ENCODE measurements around the gene HBEGF. TPM values are rescaled to one million over a fixed set of nuclear protein-coding genes. Genes with fewer than 3 reads are reported as not detected.

The HBEGF gene
- total RNA-seq, 1 donor from 2014 or later, result 21.9 TPM

DNA sequence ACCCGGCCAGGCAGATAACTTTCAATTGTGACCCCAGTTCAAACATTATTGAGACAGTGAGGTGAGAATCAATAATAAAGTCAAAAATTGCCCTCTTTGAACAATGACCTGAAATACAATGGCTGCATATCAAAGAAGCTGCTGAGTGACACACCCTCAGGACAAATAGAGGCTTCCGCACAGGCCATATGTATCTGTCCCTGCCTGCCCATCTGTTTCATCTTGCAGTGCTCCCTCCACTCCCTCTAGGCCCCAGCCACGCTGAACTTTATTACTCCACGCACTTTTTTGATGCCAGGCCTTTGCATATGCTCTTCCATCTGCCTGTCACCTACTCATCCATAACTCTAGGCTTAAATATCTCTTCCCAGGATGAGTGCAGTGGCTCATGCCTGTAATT, 27.6 kb downstream of the HBEGF start:
- Mint-ChIP-seq H3K36me3 (ENCODE audit: low read depth) (no peaks in the 10 kb centered on the region), H3K4me3 (no peak overlapping the region), H3K9me3 (peaks cover 8% of the 10 kb centered on the region), H3K27ac (no peak overlapping the region), H3K27me3 (peaks cover 6% of the 10 kb centered on the region), H3K4me1 (peaks cover 2% of the 10 kb centered on the region)
- intact Hi-C loops (cut with micrococcal nuclease), result no loop called here
- no peak for DNase-seq

GRCh38 chr5:140317859-140318258, 28.5 kb downstream of the HBEGF start:
- Mint-ChIP-seq H3K9me3 (peaks cover 8% of the 10 kb centered on the region), H3K36me3 (ENCODE audit: low read depth) (no peaks in the 10 kb centered on the region), H3K27ac (no peak overlapping the region), H3K27me3 (peaks cover 6% of the 10 kb centered on the region), H3K4me3 (no peak overlapping the region), H3K4me1 (peaks cover 3% of the 10 kb centered on the region)
- DNase-seq, result no peak
- intact Hi-C loops (cut with micrococcal nuclease), result no loop called here

- DNase-seq, result no peak
- intact Hi-C loops (cut with micrococcal nuclease), result no loop called here
- Mint-ChIP-seq H3K4me3 (no peak overlapping the region), H3K27me3 (peaks cover 9% of the 10 kb centered on the region), H3K4me1 (peaks cover 12% of the 10 kb centered on the region), H3K9me3 (no peaks in the 10 kb centered on the region), H3K27ac (no peak overlapping the region), H3K36me3 (ENCODE audit: low read depth) (no peaks in the 10 kb centered on the region)
Measured at GRCh38 chr5:140312791-140313189, 33.6 kb downstream of the HBEGF start.

- no peak overlapping the region for H3K27ac Mint-ChIP-seq
- DNase-seq, result no peak
- H3K4me1 Mint-ChIP-seq, result peaks cover 12% of the 10 kb centered on the region
- no peaks in the 10 kb centered on the region for H3K36me3 Mint-ChIP-seq (ENCODE audit: low read depth)
- H3K9me3 Mint-ChIP-seq, result no peaks in the 10 kb centered on the region
- H3K27me3 Mint-ChIP-seq, result peaks cover 8% of the 10 kb centered on the region
- intact Hi-C loops (cut with micrococcal nuclease), result no loop called here
- H3K4me3 Mint-ChIP-seq, result peak overlapping the region; percentile 1
Measured at GRCh38 chr5:140312067-140312790, 34.2 kb downstream of the HBEGF start.

- Mint-ChIP-seq H3K27ac (no peak overlapping the region), H3K9me3 (no peaks in the 10 kb centered on the region), H3K4me3 (no peak overlapping the region), H3K27me3 (peaks cover 9% of the 10 kb centered on the region), H3K4me1 (peaks cover 12% of the 10 kb centered on the region), H3K36me3 (ENCODE audit: low read depth) (no peaks in the 10 kb centered on the region)
- no peak for DNase-seq
- intact Hi-C loops (cut with micrococcal nuclease), result no loop called here
Measured at GRCh38 chr5:140311011-140311467, 35.4 kb downstream of the HBEGF start.

DNA sequence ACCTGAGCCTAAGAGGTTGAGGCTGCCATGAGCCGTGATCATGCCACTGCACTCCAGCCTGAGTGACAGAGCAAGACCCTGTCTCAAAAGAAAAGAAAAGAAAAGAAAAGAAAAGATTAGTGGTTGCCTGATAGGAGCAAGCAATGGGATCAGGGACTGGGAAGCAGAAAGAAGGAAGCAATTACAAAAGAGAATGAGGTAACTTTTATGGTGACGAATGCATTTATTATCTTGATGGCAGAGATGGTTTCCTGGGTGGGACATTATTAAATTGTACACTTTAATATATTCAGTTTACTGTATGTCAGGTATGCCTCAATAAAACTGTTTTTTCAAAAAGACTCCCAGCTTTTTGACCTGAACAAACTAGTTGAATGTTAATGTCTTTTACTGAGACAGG, 36.0 kb downstream of the HBEGF start:
- H3K27me3 Mint-ChIP-seq, result peaks cover 9% of the 10 kb centered on the region
- H3K4me1 Mint-ChIP-seq, result peaks cover 12% of the 10 kb centered on the region
- intact Hi-C loops (cut with micrococcal nuclease), result no loop called here
- no peak for DNase-seq
- H3K27ac Mint-ChIP-seq, result no peak overlapping the region
- no peak overlapping the region for H3K4me3 Mint-ChIP-seq
- no peaks in the 10 kb centered on the region for H3K36me3 Mint-ChIP-seq (ENCODE audit: low read depth)
- no peaks in the 10 kb centered on the region for H3K9me3 Mint-ChIP-seq

GRCh38 chr5:140309706-140310249, 36.6 kb downstream of the HBEGF start:
- Mint-ChIP-seq H3K4me3 (no peak overlapping the region), H3K27ac (no peak overlapping the region), H3K36me3 (ENCODE audit: low read depth) (no peaks in the 10 kb centered on the region), H3K27me3 (peaks cover 9% of the 10 kb centered on the region), H3K9me3 (no peaks in the 10 kb centered on the region), H3K4me1 (peaks cover 12% of the 10 kb centered on the region)
- intact Hi-C loops (cut with micrococcal nuclease), result no loop called here
- no peak for DNase-seq

GRCh38 chr5:140305471-140305870, 40.9 kb downstream of the HBEGF start:
- H3K27me3 Mint-ChIP-seq, result peaks cover 9% of the 10 kb centered on the region
- H3K4me1 Mint-ChIP-seq, result peaks cover 11% of the 10 kb centered on the region
- intact Hi-C loops (cut with micrococcal nuclease), result no loop called here
- H3K4me3 Mint-ChIP-seq, result no peak overlapping the region
- peaks cover 1% of the 10 kb centered on the region for H3K36me3 Mint-ChIP-seq (ENCODE audit: low read depth)
- H3K27ac Mint-ChIP-seq, result no peak overlapping the region
- DNase-seq, result no peak
- H3K9me3 Mint-ChIP-seq, result no peaks in the 10 kb centered on the region

GRCh38 chr5:140303966-140304365, 42.4 kb downstream of the HBEGF start:
- DNase-seq, result no peak
- Mint-ChIP-seq H3K27me3 (peaks cover 4% of the 10 kb centered on the region), H3K27ac (no peak overlapping the region), H3K4me1 (peaks cover 15% of the 10 kb centered on the region), H3K36me3 (ENCODE audit: low read depth) (peaks cover 8% of the 10 kb centered on the region), H3K9me3 (no peaks in the 10 kb centered on the region), H3K4me3 (no peak overlapping the region)
- intact Hi-C loops (cut with micrococcal nuclease), result loop anchor here (1.0 to 5.0 kb wide), 4 partner anchors 37 to 408 kb away; partner anchors contain the start of gene HBEGF

GRCh38 chr5:140302786-140303639, 43.4 kb downstream of the HBEGF start, which contains the start of gene PFDN1:
PFDN1 (minus strand) TSS chr5:140303101; CDS start chr5:140303073, 28 bp downstream.
- peak; percentile 98 for DNase-seq
- peak within 1 kb of the TSS; percentile 97 for H3K4me3 Mint-ChIP-seq
- H3K27ac Mint-ChIP-seq, result peak within 1 kb of the TSS; percentile 95
- peaks cover 15% of the 10 kb centered on the region for H3K4me1 Mint-ChIP-seq
- H3K36me3 Mint-ChIP-seq (ENCODE audit: low read depth), result peaks cover 13% of the 10 kb centered on the region
- no peaks in the 10 kb centered on the region for H3K9me3 Mint-ChIP-seq
- peaks cover 4% of the 10 kb centered on the region for H3K27me3 Mint-ChIP-seq
- intact Hi-C loops (cut with micrococcal nuclease), result loop anchor here (1.0 to 5.0 kb wide), 4 partner anchors 36 to 409 kb away; partner anchors contain the start of gene HBEGF

- Mint-ChIP-seq H3K4me1 (peaks cover 21% of the 10 kb centered on the region), H3K36me3 (ENCODE audit: low read depth) (peaks cover 20% of the 10 kb centered on the region), H3K9me3 (no peaks in the 10 kb centered on the region)
Measured at GRCh38 chr5:140301136-140301535, 45.3 kb downstream of the HBEGF start.

DNA sequence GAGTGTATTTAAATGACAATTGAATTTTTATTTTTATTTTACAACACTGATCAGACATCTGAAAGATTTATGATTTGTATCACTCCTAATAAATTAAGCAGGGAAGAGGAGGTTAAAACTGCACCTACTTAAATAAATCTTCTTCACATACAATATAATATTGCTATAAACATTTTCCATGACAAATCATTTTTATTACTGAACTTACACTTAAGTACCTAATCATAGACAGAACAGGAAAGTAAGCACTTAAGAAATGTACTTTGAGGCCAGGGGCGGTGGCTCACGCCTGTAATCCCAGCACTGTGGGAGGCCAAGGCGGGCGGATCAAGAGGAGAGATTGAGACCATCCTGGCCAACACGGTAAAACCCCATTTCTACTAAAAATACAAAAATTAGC, 47.3 kb downstream of the HBEGF start:
- DNase-seq, result no peak
- no peaks in the 10 kb centered on the region for H3K9me3 Mint-ChIP-seq
- H3K36me3 Mint-ChIP-seq (ENCODE audit: low read depth), result peaks cover 21% of the 10 kb centered on the region
- no peaks in the 10 kb centered on the region for H3K27me3 Mint-ChIP-seq
- peaks cover 27% of the 10 kb centered on the region for H3K4me1 Mint-ChIP-seq
- H3K27ac Mint-ChIP-seq, result no peak overlapping the region
- intact Hi-C loops (cut with micrococcal nuclease), result no loop called here
- no peak overlapping the region for H3K4me3 Mint-ChIP-seq

More at GRCh38 chr5:140301136-140301535, 45.3 kb downstream of the HBEGF start:
- intact Hi-C loops (cut with micrococcal nuclease), result loop anchor here (5.0 kb wide), 2 partner anchors 34 to 411 kb away; no protein-coding TSS in a partner anchor
- no peak for DNase-seq
- Mint-ChIP-seq H3K27me3 (no peaks in the 10 kb centered on the region), H3K27ac (no peak overlapping the region), H3K4me3 (peak overlapping the region; percentile 32)

GRCh38 chr5:140298183-140298601, 48.2 kb downstream of the HBEGF start:
- intact Hi-C loops (cut with micrococcal nuclease), result no loop called here
- no peaks in the 10 kb centered on the region for H3K27me3 Mint-ChIP-seq
- peaks cover 21% of the 10 kb centered on the region for H3K36me3 Mint-ChIP-seq (ENCODE audit: low read depth)
- DNase-seq, result no peak
- no peak overlapping the region for H3K27ac Mint-ChIP-seq
- H3K4me3 Mint-ChIP-seq, result no peak overlapping the region
- no peaks in the 10 kb centered on the region for H3K9me3 Mint-ChIP-seq
- H3K4me1 Mint-ChIP-seq, result peaks cover 30% of the 10 kb centered on the region

GRCh38 chr5:140297283-140297682, 49.1 kb downstream of the HBEGF start:
- Mint-ChIP-seq H3K27me3 (no peaks in the 10 kb centered on the region), H3K27ac (no peak overlapping the region), H3K4me1 (peaks cover 34% of the 10 kb centered on the region), H3K9me3 (no peaks in the 10 kb centered on the region), H3K36me3 (ENCODE audit: low read depth) (peaks cover 21% of the 10 kb centered on the region), H3K4me3 (no peak overlapping the region)
- intact Hi-C loops (cut with micrococcal nuclease), result no loop called here
- no peak for DNase-seq

All from activated CD4-positive, alpha-beta T cell treated with anti-CD3 and anti-CD28 coated beads, Interleukin-2, amount 10 ng/mL, durations not matched to agents 24 days and 14 days (primary cell).